SU-DHL-6 (cell line): ENCODE measurements around the gene CDC45.

Source experiments
- CTCF ChIP-seq: fragments of 200-600 bp; sonication (generic); IDR thresholded peaks from one replicate; pipeline ENCODE4 v1.5.1; 2017; ENCODE audit warnings: antibody characterized with exemption, mild to moderate bottlenecking, low read length, moderate library complexity; ENCODE audit not compliant: insufficient read depth, poor library complexity, severe bottlenecking
- EZH2phosphoT487 ChIP-seq: fragments of 200-600 bp; sonication (generic), shearing (Covaris generic); conservative IDR thresholded peaks from 2 replicates; pipeline ENCODE4 v1.6.1; 2018; ENCODE audit warnings: mild to moderate bottlenecking, antibody characterized with exemption, low read length, moderate library complexity, mixed read lengths

GRCh38 chr22:19497245-19497644 is 17.5 kb downstream of the CDC45 start:
- no peak for TF ChIP-seq CTCF
- no peak for TF ChIP-seq EZH2phosphoT487
